SK-N-SH treated with all-trans-retinoic acid at 6 μM for 48 hours (cell line): ENCODE data around the gene MSX1.

Source experiments
- ATAC-seq: fragments of 200-7000 bp; cut with Tn5 transposase; 3 replicates; pipeline ENCODE4 v1.9.1; 2020; ENCODE audit warnings: mild to moderate bottlenecking, moderate library complexity
- ARNTL ChIP-seq: fragments of 450-650 bp; formaldehyde crosslinking; IDR thresholded peaks from 2 replicates; pipeline ENCODE4 v1.5.0; 2020; ENCODE audit warnings: low read depth, mild to moderate bottlenecking, moderate library complexity, borderline replicate concordance
- ESRRG ChIP-seq: fragments of 250-450 bp; sonication (Bioruptor Pico); IDR thresholded peaks from 2 replicates; pipeline ENCODE4 v1.6.1; 2021; ENCODE audit warnings: mild to moderate bottlenecking
- GLIS3 ChIP-seq: fragments of 250-450 bp; sonication (Bioruptor Pico); IDR thresholded peaks from 2 replicates; pipeline ENCODE4 v1.5.0; 2020; ENCODE audit warnings: mild to moderate bottlenecking, moderate library complexity
- ISL1 ChIP-seq: fragments of 250-450 bp; sonication (Bioruptor Pico); IDR thresholded peaks from 2 replicates; pipeline ENCODE4 v2.1.2; 2022; ENCODE audit warnings: mild to moderate bottlenecking, moderate library complexity
- OSR1 ChIP-seq: fragments of 250-450 bp; sonication (Bioruptor Pico); IDR thresholded peaks from 2 replicates; pipeline ENCODE4 v1.8.0; 2022; ENCODE audit warnings: moderate library complexity, mild to moderate bottlenecking, inconsistent platforms
- PPARA ChIP-seq: fragments of 250-450 bp; sonication (Bioruptor Pico); IDR thresholded peaks from 2 replicates; pipeline ENCODE4 v1.5.0; 2020; ENCODE audit warnings: mild to moderate bottlenecking, borderline replicate concordance
- RARB ChIP-seq: fragments of 250-450 bp; sonication (Bioruptor Pico); IDR thresholded peaks from 2 replicates; pipeline ENCODE4 v1.8.0; 2021; ENCODE audit warnings: mild to moderate bottlenecking, moderate library complexity
- SNAI2 ChIP-seq: fragments of 250-450 bp; sonication (Bioruptor Pico); IDR thresholded peaks from 2 replicates; pipeline ENCODE4 v1.5.0; 2020; ENCODE audit warnings: mild to moderate bottlenecking, moderate library complexity
- TOX ChIP-seq: fragments of 250-450 bp; sonication (Bioruptor Pico); IDR thresholded peaks from 2 replicates; pipeline ENCODE4 v1.8.0; 2021; ENCODE audit warnings: mild to moderate bottlenecking, moderate library complexity, borderline replicate concordance
- ZC3H10 ChIP-seq: fragments of 250-450 bp; sonication (Bioruptor Pico); IDR thresholded peaks from 2 replicates; pipeline ENCODE4 v1.5.1; 2021; ENCODE audit warnings: mild to moderate bottlenecking, moderate library complexity
- ZFP3 ChIP-seq: fragments of 250-450 bp; sonication (Bioruptor Pico); IDR thresholded peaks from 2 replicates; pipeline ENCODE4 v1.5.0; 2020; ENCODE audit warnings: mild to moderate bottlenecking, moderate library complexity
- ZFP30 ChIP-seq: fragments of 450-650 bp; formaldehyde crosslinking; IDR thresholded peaks from 2 replicates; pipeline ENCODE4 v1.5.0; 2022; ENCODE audit warnings: mild to moderate bottlenecking, moderate library complexity
- ZNF565 ChIP-seq: fragments of 450-650 bp; formaldehyde crosslinking; conservative IDR thresholded peaks from 2 replicates; pipeline ENCODE4 v1.5.0; 2020; ENCODE audit warnings: low read depth, mild to moderate bottlenecking, moderate library complexity
- ZNF8 ChIP-seq: fragments of 450-650 bp; formaldehyde crosslinking; IDR thresholded peaks from 2 replicates; pipeline ENCODE4 v1.5.0; 2020; ENCODE audit warnings: mild to moderate bottlenecking, moderate library complexity
- TF ChIP-seq, protein P1 (sequence below): fragments of 250-450 bp; sonication (Bioruptor Pico); IDR thresholded peaks from 2 replicates; pipeline ENCODE4 v1.8.0; 2021; ENCODE audit warnings: low read depth, mild to moderate bottlenecking, moderate library complexity, borderline replicate concordance
- TF ChIP-seq, protein P2 (sequence below): fragments of 250-450 bp; sonication (Bioruptor Pico); IDR thresholded peaks from 2 replicates; pipeline ENCODE4 v1.5.0; 2020; ENCODE audit warnings: mild to moderate bottlenecking, moderate library complexity
- TF ChIP-seq, protein P3 (sequence below): fragments of 250-450 bp; sonication (Bioruptor Pico); IDR thresholded peaks from 2 replicates; pipeline ENCODE4 v1.5.1; 2020; ENCODE audit warnings: low read depth, mild to moderate bottlenecking, moderate library complexity
- TF ChIP-seq, protein P4 (sequence below): fragments of 250-450 bp; sonication (Bioruptor Pico); IDR thresholded peaks from 2 replicates; pipeline ENCODE4 v1.8.0; 2020; ENCODE audit warnings: mild to moderate bottlenecking, moderate library complexity, borderline replicate concordance

MSX1 gene

DNA sequence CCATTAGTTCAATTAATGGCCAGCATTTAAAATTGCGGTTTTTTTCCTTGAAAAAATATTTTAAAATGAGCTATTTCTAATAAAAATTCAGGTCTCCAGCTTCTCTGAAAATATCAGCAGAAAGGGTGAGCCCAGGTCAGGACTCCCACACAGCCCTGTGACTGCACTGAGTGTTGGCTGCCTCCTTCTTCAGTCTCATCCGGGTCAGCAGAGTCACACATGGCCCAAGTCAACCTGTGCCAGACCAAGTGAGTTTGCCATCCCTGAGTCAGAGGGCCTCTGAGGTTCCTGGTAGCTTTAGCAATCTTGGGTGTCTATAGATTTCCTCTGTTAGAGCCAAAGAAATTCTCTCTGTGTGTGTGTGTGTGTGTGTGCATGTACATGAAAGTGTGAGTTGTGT lies 22.1 kb upstream of the MSX1 start:
- ATAC-seq, result peak; percentile 45
- TF ChIP-seq ISL1, result no peak
- no peak for TF ChIP-seq GLIS3
- no peak for TF ChIP-seq OSR1 (CRISPR knock-in tag)
- no peak for TF ChIP-seq ZC3H10 (CRISPR knock-in tag)
- no peak for TF ChIP-seq ZFP30

DNA sequence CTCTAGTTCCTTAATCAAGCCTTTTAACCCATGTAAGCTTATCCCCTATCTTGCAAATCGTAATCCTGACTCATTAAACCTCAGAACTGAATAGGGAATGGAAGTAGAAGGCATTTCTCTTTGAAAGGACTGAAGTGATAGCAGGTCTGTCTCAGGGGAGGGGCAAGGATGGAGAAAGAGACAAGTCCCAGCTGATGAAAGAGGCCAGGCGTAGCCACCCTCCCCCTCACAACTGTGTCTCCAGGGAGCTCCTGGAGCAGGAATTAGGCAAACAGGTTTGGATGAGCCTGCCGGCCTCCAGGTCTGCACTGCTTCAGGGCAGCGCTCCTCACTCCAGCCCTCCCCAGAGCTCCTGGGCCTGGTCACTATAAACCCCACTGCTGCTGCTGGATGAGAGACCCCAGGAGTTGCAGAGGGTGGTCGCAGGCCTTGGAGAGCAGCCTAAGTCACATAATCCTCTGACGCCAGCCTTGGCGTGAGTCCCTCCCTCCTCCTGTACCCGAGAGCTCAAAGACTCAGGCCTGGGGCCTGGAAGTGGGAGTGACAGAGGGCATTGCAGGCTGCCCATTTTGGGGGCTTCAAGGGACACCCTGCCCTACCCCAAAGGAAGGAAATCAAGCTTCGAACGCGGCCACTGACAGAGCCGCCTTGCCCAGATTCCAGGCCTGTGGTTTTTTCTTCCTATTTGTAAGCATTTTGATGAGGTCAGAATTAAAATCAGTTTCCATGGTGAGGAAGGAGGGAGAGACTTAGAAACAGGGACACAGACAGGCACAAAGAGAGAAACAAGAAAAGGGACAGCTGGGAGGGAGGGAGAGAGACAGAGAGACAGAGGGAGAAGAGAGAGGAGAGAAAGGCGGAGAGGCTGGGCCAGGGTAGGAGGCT lies 21.2 kb upstream of the MSX1 start:
- peak; percentile 73 for ATAC-seq
- no peak for TF ChIP-seq ZNF8 (CRISPR knock-in tag)
- TF ChIP-seq OSR1 (CRISPR knock-in tag), result no peak
- no peak for TF ChIP-seq ESRRG (CRISPR knock-in tag)
- TF ChIP-seq, protein P1, sequence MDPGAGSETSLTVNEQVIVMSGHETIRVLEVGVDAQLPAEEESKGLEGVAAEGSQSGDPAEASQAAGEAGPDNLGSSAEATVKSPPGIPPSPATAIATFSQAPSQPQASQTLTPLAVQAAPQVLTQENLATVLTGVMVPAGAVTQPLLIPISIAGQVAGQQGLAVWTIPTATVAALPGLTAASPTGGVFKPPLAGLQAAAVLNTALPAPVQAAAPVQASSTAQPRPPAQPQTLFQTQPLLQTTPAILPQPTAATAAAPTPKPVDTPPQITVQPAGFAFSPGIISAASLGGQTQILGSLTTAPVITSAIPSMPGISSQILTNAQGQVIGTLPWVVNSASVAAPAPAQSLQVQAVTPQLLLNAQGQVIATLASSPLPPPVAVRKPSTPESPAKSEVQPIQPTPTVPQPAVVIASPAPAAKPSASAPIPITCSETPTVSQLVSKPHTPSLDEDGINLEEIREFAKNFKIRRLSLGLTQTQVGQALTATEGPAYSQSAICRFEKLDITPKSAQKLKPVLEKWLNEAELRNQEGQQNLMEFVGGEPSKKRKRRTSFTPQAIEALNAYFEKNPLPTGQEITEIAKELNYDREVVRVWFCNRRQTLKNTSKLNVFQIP (CRISPR knock-in tag), result no peak
- TF ChIP-seq TOX (CRISPR knock-in tag), result no peak

DNA sequence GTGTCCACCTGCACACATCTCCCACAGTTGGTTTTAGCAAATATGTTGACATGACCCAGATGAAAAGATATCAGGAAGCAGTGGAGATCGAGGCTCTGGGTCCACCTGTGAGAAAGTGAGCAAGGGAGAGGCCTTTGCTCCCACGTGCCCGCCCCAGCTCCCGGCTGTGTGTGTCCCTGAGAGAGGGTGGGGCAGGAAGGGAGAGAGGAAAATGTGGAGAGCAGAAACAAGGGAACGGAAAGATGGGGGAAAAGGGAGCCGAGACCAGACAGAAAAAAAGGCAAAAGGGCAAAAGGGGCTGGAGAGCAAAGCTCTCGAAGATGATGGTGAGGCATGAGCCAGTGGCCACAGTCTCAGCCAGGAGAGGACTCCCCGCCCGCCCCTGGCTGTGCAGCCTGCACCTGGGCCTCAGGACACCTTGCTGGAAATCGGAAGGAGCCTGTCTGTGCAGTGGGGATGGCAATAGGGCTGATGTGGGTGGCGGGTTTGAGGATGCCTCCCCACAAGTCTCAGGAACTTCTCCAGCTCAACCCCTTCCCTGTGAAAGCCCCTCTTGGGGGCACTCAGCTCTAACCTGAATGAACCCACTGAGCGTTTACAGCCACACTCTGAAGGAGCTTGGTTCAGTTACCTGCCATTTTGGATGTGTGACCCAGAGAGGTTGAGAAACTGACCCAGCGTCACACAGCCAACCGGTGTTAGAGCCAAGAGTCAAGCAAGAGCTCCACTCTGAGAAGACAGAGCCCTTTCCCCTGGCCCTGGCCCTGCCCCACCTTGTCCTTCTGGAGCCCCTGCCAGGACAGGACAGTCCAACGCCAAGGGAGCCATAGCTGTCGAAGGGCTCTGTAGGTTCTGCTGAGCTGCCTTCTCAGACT lies 20.3 kb upstream of the MSX1 start:
- TF ChIP-seq, protein P1 (CRISPR knock-in tag), result no peak
- TF ChIP-seq, all 23 proteins: peak for 0
- ATAC-seq, result peak; percentile 10; the same call in 2 of the 3 replicates

DNA sequence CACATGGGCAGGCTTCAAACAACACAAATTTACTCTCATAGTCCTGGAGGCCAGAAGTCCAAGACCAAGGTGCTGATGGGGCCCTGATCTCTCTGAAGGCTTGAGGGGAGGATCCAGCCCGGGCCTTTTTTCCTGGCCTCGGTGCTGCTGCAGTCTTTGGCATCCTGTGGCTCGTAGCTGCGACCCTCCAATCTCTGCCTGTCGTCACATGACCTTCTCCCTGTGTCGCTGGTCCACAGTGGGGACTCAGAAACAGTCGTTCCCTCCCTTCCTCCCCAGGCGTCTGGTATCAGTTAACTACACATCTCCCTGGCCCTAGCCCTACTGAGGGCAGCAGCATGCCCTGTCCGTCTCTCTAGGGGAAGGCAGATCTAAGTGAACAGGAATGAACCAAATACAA lies 19.1 kb upstream of the MSX1 start:
- ATAC-seq, result no peak
- no peak for TF ChIP-seq ZFP3 (CRISPR knock-in tag)
- TF ChIP-seq, protein P2, sequence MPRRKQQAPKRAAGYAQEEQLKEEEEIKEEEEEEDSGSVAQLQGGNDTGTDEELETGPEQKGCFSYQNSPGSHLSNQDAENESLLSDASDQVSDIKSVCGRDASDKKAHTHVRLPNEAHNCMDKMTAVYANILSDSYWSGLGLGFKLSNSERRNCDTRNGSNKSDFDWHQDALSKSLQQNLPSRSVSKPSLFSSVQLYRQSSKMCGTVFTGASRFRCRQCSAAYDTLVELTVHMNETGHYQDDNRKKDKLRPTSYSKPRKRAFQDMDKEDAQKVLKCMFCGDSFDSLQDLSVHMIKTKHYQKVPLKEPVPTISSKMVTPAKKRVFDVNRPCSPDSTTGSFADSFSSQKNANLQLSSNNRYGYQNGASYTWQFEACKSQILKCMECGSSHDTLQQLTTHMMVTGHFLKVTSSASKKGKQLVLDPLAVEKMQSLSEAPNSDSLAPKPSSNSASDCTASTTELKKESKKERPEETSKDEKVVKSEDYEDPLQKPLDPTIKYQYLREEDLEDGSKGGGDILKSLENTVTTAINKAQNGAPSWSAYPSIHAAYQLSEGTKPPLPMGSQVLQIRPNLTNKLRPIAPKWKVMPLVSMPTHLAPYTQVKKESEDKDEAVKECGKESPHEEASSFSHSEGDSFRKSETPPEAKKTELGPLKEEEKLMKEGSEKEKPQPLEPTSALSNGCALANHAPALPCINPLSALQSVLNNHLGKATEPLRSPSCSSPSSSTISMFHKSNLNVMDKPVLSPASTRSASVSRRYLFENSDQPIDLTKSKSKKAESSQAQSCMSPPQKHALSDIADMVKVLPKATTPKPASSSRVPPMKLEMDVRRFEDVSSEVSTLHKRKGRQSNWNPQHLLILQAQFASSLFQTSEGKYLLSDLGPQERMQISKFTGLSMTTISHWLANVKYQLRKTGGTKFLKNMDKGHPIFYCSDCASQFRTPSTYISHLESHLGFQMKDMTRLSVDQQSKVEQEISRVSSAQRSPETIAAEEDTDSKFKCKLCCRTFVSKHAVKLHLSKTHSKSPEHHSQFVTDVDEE, result no peak
- TF ChIP-seq, protein P3, sequence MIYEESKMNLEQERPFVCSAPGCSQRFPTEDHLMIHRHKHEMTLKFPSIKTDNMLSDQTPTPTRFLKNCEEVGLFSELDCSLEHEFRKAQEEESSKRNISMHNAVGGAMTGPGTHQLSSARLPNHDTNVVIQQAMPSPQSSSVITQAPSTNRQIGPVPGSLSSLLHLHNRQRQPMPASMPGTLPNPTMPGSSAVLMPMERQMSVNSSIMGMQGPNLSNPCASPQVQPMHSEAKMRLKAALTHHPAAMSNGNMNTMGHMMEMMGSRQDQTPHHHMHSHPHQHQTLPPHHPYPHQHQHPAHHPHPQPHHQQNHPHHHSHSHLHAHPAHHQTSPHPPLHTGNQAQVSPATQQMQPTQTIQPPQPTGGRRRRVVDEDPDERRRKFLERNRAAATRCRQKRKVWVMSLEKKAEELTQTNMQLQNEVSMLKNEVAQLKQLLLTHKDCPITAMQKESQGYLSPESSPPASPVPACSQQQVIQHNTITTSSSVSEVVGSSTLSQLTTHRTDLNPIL (CRISPR knock-in tag), result no peak
- TF ChIP-seq RARB (CRISPR knock-in tag), result no peak
- no peak for TF ChIP-seq ZNF565 (CRISPR knock-in tag)
- TF ChIP-seq OSR1 (CRISPR knock-in tag), result no peak
- TF ChIP-seq, protein P1 (CRISPR knock-in tag), result no peak
- no peak for TF ChIP-seq ZFP30
- no peak for TF ChIP-seq PPARA (CRISPR knock-in tag)
- no peak for TF ChIP-seq SNAI2
- TF ChIP-seq ZNF8 (CRISPR knock-in tag), result no peak
- no peak for TF ChIP-seq ARNTL
- no peak for TF ChIP-seq ZC3H10 (CRISPR knock-in tag)
- TF ChIP-seq, protein P4, sequence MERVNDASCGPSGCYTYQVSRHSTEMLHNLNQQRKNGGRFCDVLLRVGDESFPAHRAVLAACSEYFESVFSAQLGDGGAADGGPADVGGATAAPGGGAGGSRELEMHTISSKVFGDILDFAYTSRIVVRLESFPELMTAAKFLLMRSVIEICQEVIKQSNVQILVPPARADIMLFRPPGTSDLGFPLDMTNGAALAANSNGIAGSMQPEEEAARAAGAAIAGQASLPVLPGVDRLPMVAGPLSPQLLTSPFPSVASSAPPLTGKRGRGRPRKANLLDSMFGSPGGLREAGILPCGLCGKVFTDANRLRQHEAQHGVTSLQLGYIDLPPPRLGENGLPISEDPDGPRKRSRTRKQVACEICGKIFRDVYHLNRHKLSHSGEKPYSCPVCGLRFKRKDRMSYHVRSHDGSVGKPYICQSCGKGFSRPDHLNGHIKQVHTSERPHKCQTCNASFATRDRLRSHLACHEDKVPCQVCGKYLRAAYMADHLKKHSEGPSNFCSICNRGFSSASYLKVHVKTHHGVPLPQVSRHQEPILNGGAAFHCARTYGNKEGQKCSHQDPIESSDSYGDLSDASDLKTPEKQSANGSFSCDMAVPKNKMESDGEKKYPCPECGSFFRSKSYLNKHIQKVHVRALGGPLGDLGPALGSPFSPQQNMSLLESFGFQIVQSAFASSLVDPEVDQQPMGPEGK (CRISPR knock-in tag), result no peak
